Measurements from ENCODE around the gene CSE1L.

CSE1L gene

DNA sequence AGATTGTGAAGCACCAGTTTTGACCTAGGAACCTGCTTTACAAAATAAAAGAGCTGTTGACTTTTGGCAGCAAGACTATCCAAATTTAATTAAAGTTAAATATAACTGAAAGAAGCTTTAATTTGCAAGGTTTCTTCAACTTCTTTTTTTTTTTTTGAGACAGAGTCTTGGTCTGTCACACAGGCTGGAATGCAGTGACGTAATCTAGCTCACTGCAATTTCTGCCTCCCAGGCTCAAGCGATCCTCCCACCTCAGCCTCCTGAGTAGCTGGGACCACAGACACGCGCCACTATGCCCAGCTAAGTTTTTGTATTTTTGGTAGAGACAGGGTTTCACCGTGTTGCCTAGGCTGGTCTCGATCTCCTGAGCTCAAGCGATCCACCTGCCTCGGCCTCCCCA, 13.7 kb upstream of the CSE1L start:
- Histone ChIP-seq H3K36me3 (ENCODE audit: control insufficient read depth, insufficient read depth, low read length) (peaks cover 48% of the 10 kb centered on the region), H3K27me3 (ENCODE audit: control insufficient read depth, insufficient read depth, low read length) (no peaks in the 10 kb centered on the region), H3K4me3 (ENCODE audit: low read depth, low read length) (no peak overlapping the region)

GRCh38 chr20:49034070-49034732, 11.9 kb upstream of the CSE1L start:
- Histone ChIP-seq H3K9ac (ENCODE audit: low read length) (no peak overlapping the region), H3K36me3 (ENCODE audit: control insufficient read depth, insufficient read depth, low read length) (peaks cover 36% of the 10 kb centered on the region), H3K9me3 (ENCODE audit: control insufficient read depth, insufficient read depth, low read depth, low read length) (no peaks in the 10 kb centered on the region), H3K27me3 (ENCODE audit: control insufficient read depth, insufficient read depth, low read length) (no peaks in the 10 kb centered on the region), H3K4me1 (ENCODE audit: control insufficient read depth, insufficient read depth, low read length) (no peaks in the 10 kb centered on the region), H3K4me3 (ENCODE audit: low read depth, low read length) (no peak overlapping the region), H3K27ac (ENCODE audit: low read depth, low read length) (no peak overlapping the region)

More for the DNA sequence above, 13.7 kb upstream of the CSE1L start:
- Histone ChIP-seq H3K4me1 (ENCODE audit: control insufficient read depth, insufficient read depth, low read length) (no peaks in the 10 kb centered on the region), H3K9ac (ENCODE audit: low read length) (no peak overlapping the region), H3K9me3 (ENCODE audit: control insufficient read depth, insufficient read depth, low read depth, low read length) (no peaks in the 10 kb centered on the region), H3K27ac (ENCODE audit: low read depth, low read length) (no peak overlapping the region)

DNA sequence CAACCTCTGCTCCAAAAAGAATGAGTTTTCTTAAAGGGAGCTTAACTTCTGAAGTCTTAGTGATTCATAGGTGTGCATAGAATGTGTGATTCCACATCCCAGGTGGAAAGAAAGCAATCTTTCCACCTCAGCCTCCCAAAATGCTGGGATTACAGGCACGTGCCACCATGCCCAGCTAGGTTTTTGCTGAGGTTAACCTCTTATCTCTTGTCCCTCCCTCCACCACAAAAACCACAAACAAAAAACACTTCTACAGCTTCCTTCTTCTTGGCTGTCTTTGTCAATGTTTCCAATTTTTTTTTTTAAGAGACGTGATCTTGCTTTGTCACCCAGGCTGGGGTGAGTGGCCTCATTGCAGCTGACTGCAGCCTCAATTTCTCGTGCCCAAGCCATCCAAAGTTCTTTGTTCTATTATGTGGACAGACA, 8.1 kb upstream of the CSE1L start:
- Histone ChIP-seq H3K36me3 (ENCODE audit: control insufficient read depth, insufficient read depth, low read length) (peaks cover 16% of the 10 kb centered on the region), H3K27ac (ENCODE audit: low read depth, low read length) (no peak overlapping the region), H3K4me3 (ENCODE audit: low read depth, low read length) (no peak overlapping the region)

DNA sequence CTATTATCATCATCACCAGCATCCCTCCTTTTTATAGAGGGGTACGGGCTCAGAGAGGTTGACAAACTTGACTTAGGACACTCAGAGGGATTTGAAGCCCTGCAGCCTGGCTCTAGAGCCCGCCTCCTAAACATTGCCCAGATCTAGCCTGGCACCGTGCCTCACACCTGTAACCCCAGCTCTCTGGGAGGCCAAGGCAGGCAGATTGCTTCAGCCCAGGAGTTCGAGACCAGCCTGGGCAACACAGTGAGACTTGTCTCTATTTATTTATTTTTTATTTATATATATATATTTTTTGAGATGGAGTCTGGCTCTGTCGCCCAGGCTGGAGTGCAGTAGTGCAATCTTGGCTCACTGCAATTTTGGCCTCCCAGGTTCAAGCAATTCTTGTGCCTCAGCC, 6.3 kb upstream of the CSE1L start:
- H3K9me3 ChIP-seq (ENCODE audit: control insufficient read depth, insufficient read depth, low read depth, low read length), result no peaks in the 10 kb centered on the region
- no peaks in the 10 kb centered on the region for H3K27me3 ChIP-seq (ENCODE audit: control insufficient read depth, insufficient read depth, low read length)
- no peak overlapping the region for H3K4me3 ChIP-seq (ENCODE audit: low read depth, low read length)
- no peak overlapping the region for H3K27ac ChIP-seq (ENCODE audit: low read depth, low read length)
- H3K36me3 ChIP-seq (ENCODE audit: control insufficient read depth, insufficient read depth, low read length), result peaks cover 2% of the 10 kb centered on the region
- no peak overlapping the region for H3K9ac ChIP-seq (ENCODE audit: low read length)
- no peaks in the 10 kb centered on the region for H3K4me1 ChIP-seq (ENCODE audit: control insufficient read depth, insufficient read depth, low read length)

More for the DNA sequence above, 8.1 kb upstream of the CSE1L start:
- no peaks in the 10 kb centered on the region for H3K9me3 ChIP-seq (ENCODE audit: control insufficient read depth, insufficient read depth, low read depth, low read length)
- no peaks in the 10 kb centered on the region for H3K4me1 ChIP-seq (ENCODE audit: control insufficient read depth, insufficient read depth, low read length)
- no peaks in the 10 kb centered on the region for H3K27me3 ChIP-seq (ENCODE audit: control insufficient read depth, insufficient read depth, low read length)
- H3K9ac ChIP-seq (ENCODE audit: low read length), result no peak overlapping the region

DNA sequence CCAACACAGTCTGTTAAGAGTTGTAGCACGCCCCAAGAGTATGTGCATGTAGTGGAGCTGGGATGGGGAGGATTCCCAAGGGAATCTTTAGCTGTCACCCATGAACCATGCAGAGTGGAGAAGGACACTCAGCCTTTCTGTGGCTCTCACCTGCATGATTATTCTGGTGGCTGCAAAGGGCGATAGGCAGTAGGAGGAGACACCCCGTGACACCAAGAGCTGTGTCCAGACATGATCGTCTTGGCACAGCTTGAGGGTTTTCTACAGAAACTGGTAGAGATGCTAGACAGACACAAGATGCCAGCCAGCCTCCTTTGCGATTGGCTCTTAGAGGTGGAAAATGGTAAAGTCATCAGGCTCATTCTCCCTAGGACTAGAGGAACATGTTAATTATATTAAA, 3.1 kb upstream of the CSE1L start:
- H3K27me3 ChIP-seq (ENCODE audit: control insufficient read depth, insufficient read depth, low read length), result no peaks in the 10 kb centered on the region
- no peak overlapping the region for H3K4me3 ChIP-seq (ENCODE audit: low read depth, low read length)
- H3K36me3 ChIP-seq (ENCODE audit: control insufficient read depth, insufficient read depth, low read length), result peaks cover 6% of the 10 kb centered on the region
- no peaks in the 10 kb centered on the region for H3K9me3 ChIP-seq (ENCODE audit: control insufficient read depth, insufficient read depth, low read depth, low read length)
- H3K9ac ChIP-seq (ENCODE audit: low read length), result no peak overlapping the region
- H3K4me1 ChIP-seq (ENCODE audit: control insufficient read depth, insufficient read depth, low read length), result peaks cover 7% of the 10 kb centered on the region; the same call in 1 of the 2 replicates
- no peak overlapping the region for H3K27ac ChIP-seq (ENCODE audit: low read depth, low read length)

- peak overlapping the region; percentile 99; the same call in 1 of the 2 replicates for H3K27ac ChIP-seq (ENCODE audit: low read depth, low read length)
- peaks cover 24% of the 10 kb centered on the region for H3K36me3 ChIP-seq (ENCODE audit: control insufficient read depth, insufficient read depth, low read length)
- peak overlapping the region; percentile 98 for H3K4me3 ChIP-seq (ENCODE audit: low read depth, low read length)
- peaks cover 7% of the 10 kb centered on the region; the same call in 1 of the 2 replicates for H3K4me1 ChIP-seq (ENCODE audit: control insufficient read depth, insufficient read depth, low read length)
- no peaks in the 10 kb centered on the region for H3K27me3 ChIP-seq (ENCODE audit: control insufficient read depth, insufficient read depth, low read length)
- H3K9me3 ChIP-seq (ENCODE audit: control insufficient read depth, insufficient read depth, low read depth, low read length), result no peaks in the 10 kb centered on the region
- H3K9ac ChIP-seq (ENCODE audit: low read length), result peak overlapping the region; percentile 100
Measured at GRCh38 chr20:49045440-49046086, 549 bp upstream of the CSE1L start.

DNA sequence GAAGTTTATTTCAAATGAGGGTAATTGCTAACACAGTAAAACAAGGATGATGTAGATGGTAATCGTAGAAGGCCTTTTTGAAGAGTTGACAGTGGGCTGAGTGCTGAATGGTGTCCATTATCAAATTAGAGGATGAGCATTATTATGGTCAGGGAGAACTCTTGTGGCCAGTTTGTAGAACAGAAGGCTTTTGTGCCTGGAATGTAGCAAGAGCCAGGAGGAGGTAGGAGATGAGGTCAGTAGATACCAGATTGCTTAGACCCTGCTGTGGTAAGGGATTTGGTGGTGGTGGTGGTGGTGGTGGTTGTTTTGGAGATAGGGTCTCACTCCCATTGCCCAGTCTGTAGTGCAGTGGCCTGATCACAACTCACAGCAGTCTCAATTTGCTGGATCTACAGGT, 6.2 kb downstream of the CSE1L start:
- Histone ChIP-seq H3K9me3 (ENCODE audit: control insufficient read depth, insufficient read depth, low read depth, low read length) (no peaks in the 10 kb centered on the region), H3K36me3 (ENCODE audit: control insufficient read depth, insufficient read depth, low read length) (peaks cover 61% of the 10 kb centered on the region), H3K4me3 (ENCODE audit: low read depth, low read length) (no peak overlapping the region), H3K9ac (ENCODE audit: low read length) (no peak overlapping the region), H3K27ac (ENCODE audit: low read depth, low read length) (no peak overlapping the region), H3K4me1 (ENCODE audit: control insufficient read depth, insufficient read depth, low read length) (peaks cover 14% of the 10 kb centered on the region), H3K27me3 (ENCODE audit: control insufficient read depth, insufficient read depth, low read length) (no peaks in the 10 kb centered on the region)

- Histone ChIP-seq H3K27ac (ENCODE audit: low read depth, low read length) (no peak overlapping the region), H3K36me3 (ENCODE audit: control insufficient read depth, insufficient read depth, low read length) (peaks cover 64% of the 10 kb centered on the region), H3K4me3 (ENCODE audit: low read depth, low read length) (no peak overlapping the region), H3K9ac (ENCODE audit: low read length) (no peak overlapping the region), H3K4me1 (ENCODE audit: control insufficient read depth, insufficient read depth, low read length) (peaks cover 12% of the 10 kb centered on the region), H3K27me3 (ENCODE audit: control insufficient read depth, insufficient read depth, low read length) (no peaks in the 10 kb centered on the region), H3K9me3 (ENCODE audit: control insufficient read depth, insufficient read depth, low read depth, low read length) (no peaks in the 10 kb centered on the region)
Measured at GRCh38 chr20:49054056-49054643, 8.0 kb downstream of the CSE1L start.

GRCh38 chr20:49063279-49063678, 17.2 kb downstream of the CSE1L start:
- Histone ChIP-seq H3K4me1 (ENCODE audit: control insufficient read depth, insufficient read depth, low read length) (no peaks in the 10 kb centered on the region), H3K9me3 (ENCODE audit: control insufficient read depth, insufficient read depth, low read depth, low read length) (no peaks in the 10 kb centered on the region), H3K4me3 (ENCODE audit: low read depth, low read length) (no peak overlapping the region), H3K27me3 (ENCODE audit: control insufficient read depth, insufficient read depth, low read length) (no peaks in the 10 kb centered on the region), H3K27ac (ENCODE audit: low read depth, low read length) (no peak overlapping the region), H3K9ac (ENCODE audit: low read length) (no peak overlapping the region), H3K36me3 (ENCODE audit: control insufficient read depth, insufficient read depth, low read length) (peaks cover 88% of the 10 kb centered on the region)

DNA sequence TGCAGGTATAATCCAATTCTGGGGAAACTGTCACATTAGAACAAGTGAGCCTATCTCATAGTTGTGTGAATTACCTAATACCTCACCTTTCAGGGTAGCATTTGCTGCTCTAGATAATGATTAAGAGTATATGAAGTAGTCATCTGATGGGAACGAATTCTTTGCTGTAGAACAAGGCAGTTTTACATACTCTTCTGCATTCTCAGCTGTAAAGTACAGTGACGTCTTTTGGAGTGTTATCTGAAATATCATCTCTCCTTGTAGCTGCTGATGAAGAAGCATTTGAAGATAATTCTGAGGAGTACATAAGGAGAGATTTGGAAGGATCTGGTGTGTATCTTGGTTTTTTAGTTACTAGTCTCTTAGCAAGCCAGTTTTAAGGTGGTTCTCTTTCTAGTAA, 28.4 kb downstream of the CSE1L start:
- H3K36me3 ChIP-seq (ENCODE audit: control insufficient read depth, insufficient read depth, low read length), result peaks cover 97% of the 10 kb centered on the region
- H3K27ac ChIP-seq (ENCODE audit: low read depth, low read length), result no peak overlapping the region
- H3K9me3 ChIP-seq (ENCODE audit: control insufficient read depth, insufficient read depth, low read depth, low read length), result no peaks in the 10 kb centered on the region
- no peaks in the 10 kb centered on the region for H3K4me1 ChIP-seq (ENCODE audit: control insufficient read depth, insufficient read depth, low read length)
- no peak overlapping the region for H3K4me3 ChIP-seq (ENCODE audit: low read depth, low read length)
- no peaks in the 10 kb centered on the region for H3K27me3 ChIP-seq (ENCODE audit: control insufficient read depth, insufficient read depth, low read length)
- H3K9ac ChIP-seq (ENCODE audit: low read length), result no peak overlapping the region

DNA sequence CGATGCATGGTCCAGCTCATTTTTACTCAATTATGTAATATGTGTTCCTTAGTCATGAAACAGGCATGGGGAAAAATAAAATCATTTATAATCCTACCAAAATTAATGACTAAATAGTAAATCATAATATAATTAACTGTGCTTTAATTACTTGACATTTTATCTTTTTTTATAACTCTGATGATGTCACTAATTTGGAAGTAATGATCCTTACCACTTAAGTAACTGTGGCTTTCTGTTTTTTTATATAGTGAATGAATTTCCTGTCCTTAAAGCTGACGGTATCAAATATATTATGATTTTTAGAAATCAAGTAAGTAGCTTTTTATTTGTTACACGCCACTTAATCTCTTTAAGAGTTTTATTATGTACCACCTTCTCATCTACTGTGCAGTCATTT, 32.2 kb downstream of the CSE1L start:
- no peaks in the 10 kb centered on the region for H3K4me1 ChIP-seq (ENCODE audit: control insufficient read depth, insufficient read depth, low read length)
- H3K9me3 ChIP-seq (ENCODE audit: control insufficient read depth, insufficient read depth, low read depth, low read length), result no peaks in the 10 kb centered on the region
- H3K4me3 ChIP-seq (ENCODE audit: low read depth, low read length), result no peak overlapping the region
- no peaks in the 10 kb centered on the region for H3K27me3 ChIP-seq (ENCODE audit: control insufficient read depth, insufficient read depth, low read length)
- H3K36me3 ChIP-seq (ENCODE audit: control insufficient read depth, insufficient read depth, low read length), result peaks cover 99% of the 10 kb centered on the region
- H3K9ac ChIP-seq (ENCODE audit: low read length), result no peak overlapping the region
- H3K27ac ChIP-seq (ENCODE audit: low read depth, low read length), result no peak overlapping the region

Data from HUES6 (cell line).